LNCAP (cell line): ENCODE measurements around the gene LRRC15.

Experiments
- CTCF ChIP-seq: fragments of 450-650 bp; IDR thresholded peaks from 2 replicates; pipeline ENCODE4 v1.5.1; 2017; ENCODE audit warnings: mild to moderate bottlenecking

LRRC15 gene

DNA sequence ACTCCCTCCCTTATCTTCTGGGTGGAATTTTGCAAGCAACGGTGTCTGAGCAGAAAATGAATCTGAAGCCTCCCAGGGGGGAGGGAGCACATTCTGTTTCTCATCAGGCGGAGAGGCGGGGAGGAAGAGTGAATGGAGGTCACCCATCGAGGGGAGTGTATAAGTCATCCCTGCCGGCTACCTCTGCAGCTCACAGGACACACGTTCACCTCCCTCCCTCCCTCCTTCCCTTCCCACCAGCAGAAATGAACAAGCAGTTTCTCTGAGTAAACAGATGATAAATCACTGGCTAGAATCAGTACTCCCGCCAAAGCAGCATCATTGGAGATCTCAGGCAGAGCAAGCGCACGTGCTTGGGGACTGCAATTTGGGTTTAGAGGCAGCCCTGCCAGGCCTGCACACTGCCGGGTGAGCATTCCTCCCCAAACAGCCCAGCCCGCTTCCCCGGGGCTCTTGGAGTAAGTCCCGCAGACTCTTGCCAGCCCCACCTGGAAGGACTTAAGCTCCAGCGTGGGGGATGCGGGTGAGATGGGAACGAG is 56.7 kb downstream of the LRRC15 start:
- TF ChIP-seq CTCF, result no peak

DNA sequence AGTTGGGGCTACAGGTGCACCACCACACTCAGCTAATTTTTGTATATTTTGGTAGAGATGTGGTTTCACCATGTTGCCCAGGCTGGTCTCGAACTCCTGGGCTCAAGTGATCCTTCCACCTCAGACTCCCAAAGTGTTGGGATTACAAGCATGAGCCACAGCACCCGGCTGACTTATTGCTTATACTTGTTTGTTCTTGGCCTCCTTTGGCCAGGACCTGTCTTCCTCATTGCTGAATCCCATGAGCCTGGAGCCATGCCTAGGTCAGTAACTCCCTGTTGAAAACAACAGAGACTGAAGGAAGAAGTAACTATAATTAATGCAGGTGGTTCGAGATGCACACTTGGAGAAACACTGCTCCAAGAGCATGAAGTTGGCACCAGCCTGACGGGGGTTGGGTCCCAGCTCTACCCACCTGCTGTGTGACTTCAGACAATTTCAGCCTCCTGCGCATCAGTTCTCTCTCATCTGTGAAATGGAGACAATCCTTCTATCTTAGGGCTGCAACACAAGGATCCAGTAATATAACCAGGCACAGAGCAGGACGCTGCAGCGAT is 57.3 kb downstream of the LRRC15 start:
- TF ChIP-seq CTCF, result no peak

DNA sequence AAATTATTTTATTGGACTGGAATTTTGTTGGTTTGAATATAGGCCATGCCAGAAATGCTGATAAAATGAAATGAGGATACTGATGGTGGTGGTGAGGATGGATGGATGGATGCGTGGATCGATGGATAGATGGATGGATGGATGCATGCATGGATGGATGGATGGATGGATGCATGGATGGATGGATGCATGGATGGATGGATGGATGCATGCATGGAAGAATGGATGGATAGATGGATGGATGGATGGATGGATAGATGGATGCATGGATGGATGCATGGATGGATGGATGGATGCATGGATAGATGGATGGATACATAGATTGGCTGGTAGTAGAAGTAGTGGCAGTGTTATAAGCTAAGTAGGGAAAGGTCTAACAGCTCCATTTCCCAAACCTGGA is 58.5 kb downstream of the LRRC15 start:
- TF ChIP-seq CTCF, result no peak

- no peak for TF ChIP-seq CTCF
Observed at GRCh38 chr3:194310060-194310835, 59.3 kb downstream of the LRRC15 start.

- no peak for TF ChIP-seq CTCF
Observed at GRCh38 chr3:194308601-194309449, 60.7 kb downstream of the LRRC15 start.

- no peak for TF ChIP-seq CTCF
Observed at GRCh38 chr3:194307849-194308248, 61.7 kb downstream of the LRRC15 start.

- TF ChIP-seq CTCF, result no peak
Observed at GRCh38 chr3:194306771-194307640, 62.5 kb downstream of the LRRC15 start.
